HepG2 (cell line): ENCODE measurements around the gene SEC14L5. TPM values are rescaled to one million over a fixed set of nuclear protein-coding genes. Genes with fewer than 3 reads are reported as not detected.

Source experiments
- ASH2L ChIP-seq: fragments of 300-600, 200-600 bp; sonication (generic); IDR thresholded peaks from 2 replicates; pipeline ENCODE4 v1.7.0; 2017; ENCODE audit warnings: low read depth, mild to moderate bottlenecking, moderate library complexity, mixed read lengths, low read length; ENCODE audit not compliant: insufficient read length
- BHLHE40 ChIP-seq: IDR thresholded peaks from 2 replicates; pipeline ENCODE4 v1.6.1; 2011; ENCODE audit warnings: low read length, improper control_type of control experiment
- EZH2 ChIP-seq: conservative IDR thresholded peaks from 2 replicates; pipeline ENCODE4 v1.6.1; 2012; ENCODE audit warnings: mild to moderate bottlenecking, low read depth, low read length, moderate library complexity
- FLYWCH1 ChIP-seq: sonication (generic); formaldehyde crosslinking; IDR thresholded peaks from 2 replicates; pipeline ENCODE4 v1.8.1; 2023; ENCODE audit warnings: mild to moderate bottlenecking, missing genetic modification reagents
- GABPA ChIP-seq, 2 experiments: IDR thresholded peaks; 2 replicates each; pipeline ENCODE4 v1.6.1; 2011 to 2016; ENCODE audit warnings: low read depth in 2 of 2, low read length in 1 of 2, missing biosample characterization in 1 of 2, missing genetic modification characterization in 1 of 2
- HMG20B ChIP-seq: conservative IDR thresholded peaks from 2 replicates; pipeline ENCODE4 v1.6.1; 2016; ENCODE audit warnings: missing genetic modification reagents, missing compliant biosample characterization
- HNRNPH1 ChIP-seq: fragments of 200-400 bp; formaldehyde crosslinking; optimal IDR thresholded peaks from 2 replicates; pipeline ENCODE3; 2017; ENCODE audit warnings: mild to moderate bottlenecking, low read depth, low read length
- IKZF5 ChIP-seq: IDR thresholded peaks from 2 replicates; pipeline ENCODE4 v1.6.1; 2018; ENCODE audit warnings: missing genetic modification reagents, mild to moderate bottlenecking, missing compliant biosample characterization
- MAFF ChIP-seq: IDR thresholded peaks from 2 replicates; pipeline ENCODE4 v1.6.1; 2011; ENCODE audit warnings: low read depth, low read length, improper control_type of control experiment
- REL ChIP-seq: sonication (generic); formaldehyde crosslinking; conservative IDR thresholded peaks from 2 replicates; pipeline ENCODE4 v1.8.0; 2022; ENCODE audit warnings: mild to moderate bottlenecking, missing genetic modification reagents, moderate library complexity
- TRAFD1 ChIP-seq: sonication (generic); formaldehyde crosslinking; IDR thresholded peaks from 2 replicates; pipeline ENCODE4 v1.5.1; 2020; ENCODE audit warnings: missing genetic modification reagents, mild to moderate bottlenecking, borderline replicate concordance
- ZBTB20 ChIP-seq: sonication (generic); formaldehyde crosslinking; IDR thresholded peaks from 2 replicates; pipeline ENCODE4 v1.8.1; 2023; ENCODE audit warnings: missing genetic modification reagents, low read depth, mild to moderate bottlenecking, borderline replicate concordance
- ZBTB7B ChIP-seq: sonication (generic); formaldehyde crosslinking; IDR thresholded peaks from 2 replicates; pipeline ENCODE4 v1.4.0; 2020; ENCODE audit warnings: missing genetic modification reagents
- ZNF225 ChIP-seq: sonication (generic); formaldehyde crosslinking; IDR thresholded peaks from 2 replicates; pipeline ENCODE4 v1.4.0; 2020; ENCODE audit warnings: mild to moderate bottlenecking, missing genetic modification reagents
- ZNF33A ChIP-seq: sonication (generic); formaldehyde crosslinking; IDR thresholded peaks from 2 replicates; pipeline ENCODE4 v1.5.1; 2020; ENCODE audit warnings: missing genetic modification reagents, mild to moderate bottlenecking, moderate library complexity, borderline replicate concordance
- ZNF34 ChIP-seq: sonication (generic); formaldehyde crosslinking; IDR thresholded peaks from 2 replicates; pipeline ENCODE4 v1.4.0; 2020; ENCODE audit warnings: mild to moderate bottlenecking, missing genetic modification reagents, borderline replicate concordance
- polyA plus RNA-seq, 8 experiments: library from polyadenylated mRNA; depleted of rRNA in 3 of 8; stranded (reverse) in 7 of 8; unstranded in 1 of 8; fragments of >200 nt; fragmentation: Illumina TruSeq in 4 of 8; extraction: Trizol in 4 of 8; gene quantifications; 2 replicates each; pipeline versions ENCODE4 v1.2.1 to v1.2.3, GENCODE V29; 2011 to 2016; ENCODE audit warnings: low read depth in 4 of 8, missing spikeins in 1 of 8, mixed read lengths in 1 of 8; ENCODE audit not compliant: insufficient read depth in 1 of 8
- total RNA-seq, 5 experiments: library from RNA; depleted of rRNA; stranded (reverse); fragments of >200 nt; fragmentation: Illumina TruSeq; extraction: Trizol; gene quantifications; 2 replicates each; pipeline ENCODE4 v1.2.3, GENCODE V29; 2016; ENCODE audit warnings: low read depth in 1 of 5
- TF ChIP-seq, protein P1 (sequence below): sonication (generic); formaldehyde crosslinking; IDR thresholded peaks from 2 replicates; pipeline ENCODE4 v1.4.0; 2020; ENCODE audit warnings: mild to moderate bottlenecking, missing genetic modification reagents
- TF ChIP-seq, protein P2 (sequence below): sonication (generic); formaldehyde crosslinking; IDR thresholded peaks from 2 replicates; pipeline ENCODE4 v1.5.1; 2020; ENCODE audit warnings: mild to moderate bottlenecking, missing genetic modification reagents

The SEC14L5 gene
- total and polyA plus RNA-seq, 2 of the 13 experiments (the other 11 are each of a cell fraction or from before 2014, with no cell fraction given): 0.40 to 0.42 TPM

DNA sequence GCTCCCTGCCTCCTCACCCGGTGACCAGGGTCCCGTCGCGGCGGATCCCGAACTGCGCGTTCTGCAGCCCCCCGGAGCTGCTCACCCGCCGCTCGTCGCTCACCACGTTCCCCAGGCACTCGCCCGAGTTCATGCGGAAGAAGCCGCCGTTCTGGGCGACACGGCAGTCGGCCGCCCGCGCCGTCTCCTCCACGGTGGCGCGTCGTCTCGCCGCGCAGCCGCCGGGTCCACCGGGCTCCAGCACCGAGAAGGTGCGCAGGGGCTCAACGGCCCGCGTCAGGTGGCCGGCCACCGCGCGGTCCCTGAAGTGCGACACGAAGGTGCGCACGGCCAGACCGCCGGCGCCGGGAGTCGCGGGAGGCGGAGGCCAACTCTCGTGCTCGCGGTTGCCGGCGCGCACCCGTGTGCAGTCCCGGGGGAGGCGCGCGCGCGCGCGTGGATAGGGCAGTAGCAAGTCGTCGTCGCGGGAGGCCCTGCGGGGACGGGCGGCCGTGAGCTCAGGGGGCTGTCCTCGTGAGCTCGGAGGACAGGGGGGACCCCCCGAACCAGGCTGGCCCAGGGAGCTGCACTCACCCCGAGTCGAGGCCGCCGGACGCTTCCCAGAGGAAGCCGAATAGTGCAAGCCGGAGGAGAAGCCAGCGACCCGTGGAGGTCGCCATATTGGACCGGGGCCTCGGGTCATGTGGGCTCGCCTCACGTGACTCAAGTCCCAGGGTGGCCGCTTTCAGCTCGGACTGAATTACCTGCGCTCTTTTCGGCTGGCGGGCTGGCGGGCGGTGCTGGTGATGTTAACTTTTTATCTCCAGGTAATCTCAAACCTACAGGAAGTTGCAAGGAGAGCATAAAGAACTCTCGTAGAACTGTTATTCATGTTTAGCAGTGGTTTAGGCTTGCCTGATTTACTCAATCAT lies 75.4 kb downstream of the SEC14L5 start, which contains the start of gene NAGPA (continued):
- TF ChIP-seq FLYWCH1 (CRISPR knock-in tag): 0 out of 2 replicates have a peak, but pooled peaks have one; percentile 65
- no peak for TF ChIP-seq ZNF33A (CRISPR knock-in tag)
- TF ChIP-seq ZNF225 (CRISPR knock-in tag): peak; percentile 99
- TF ChIP-seq TRAFD1 (CRISPR knock-in tag): no peak
- TF ChIP-seq IKZF5: peak; percentile 97; the same call in 1 of the 2 replicates
- TF ChIP-seq GABPA (IDR thresholded peaks at IDR 0.05; ENCODE audit: low read depth, low read length): no peak
- TF ChIP-seq GABPA (CRISPR knock-in tag; IDR thresholded peaks at IDR 0.05; ENCODE audit: low read depth): peak; percentile 78
- TF ChIP-seq, protein P1, sequence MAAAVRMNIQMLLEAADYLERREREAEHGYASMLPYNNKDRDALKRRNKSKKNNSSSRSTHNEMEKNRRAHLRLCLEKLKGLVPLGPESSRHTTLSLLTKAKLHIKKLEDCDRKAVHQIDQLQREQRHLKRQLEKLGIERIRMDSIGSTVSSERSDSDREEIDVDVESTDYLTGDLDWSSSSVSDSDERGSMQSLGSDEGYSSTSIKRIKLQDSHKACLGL (CRISPR knock-in tag): peak; percentile 78; the same call in 1 of the 2 replicates
- peak; percentile 86 for TF ChIP-seq ZBTB20 (CRISPR knock-in tag)
- TF ChIP-seq BHLHE40: peak; percentile 96
- 0 out of 2 replicates have a peak, but pooled peaks have one; percentile 59 for TF ChIP-seq HMG20B (CRISPR knock-in tag)
- TF ChIP-seq EZH2: no peak
- TF ChIP-seq ASH2L: peak; percentile 95
- TF ChIP-seq, protein P2, sequence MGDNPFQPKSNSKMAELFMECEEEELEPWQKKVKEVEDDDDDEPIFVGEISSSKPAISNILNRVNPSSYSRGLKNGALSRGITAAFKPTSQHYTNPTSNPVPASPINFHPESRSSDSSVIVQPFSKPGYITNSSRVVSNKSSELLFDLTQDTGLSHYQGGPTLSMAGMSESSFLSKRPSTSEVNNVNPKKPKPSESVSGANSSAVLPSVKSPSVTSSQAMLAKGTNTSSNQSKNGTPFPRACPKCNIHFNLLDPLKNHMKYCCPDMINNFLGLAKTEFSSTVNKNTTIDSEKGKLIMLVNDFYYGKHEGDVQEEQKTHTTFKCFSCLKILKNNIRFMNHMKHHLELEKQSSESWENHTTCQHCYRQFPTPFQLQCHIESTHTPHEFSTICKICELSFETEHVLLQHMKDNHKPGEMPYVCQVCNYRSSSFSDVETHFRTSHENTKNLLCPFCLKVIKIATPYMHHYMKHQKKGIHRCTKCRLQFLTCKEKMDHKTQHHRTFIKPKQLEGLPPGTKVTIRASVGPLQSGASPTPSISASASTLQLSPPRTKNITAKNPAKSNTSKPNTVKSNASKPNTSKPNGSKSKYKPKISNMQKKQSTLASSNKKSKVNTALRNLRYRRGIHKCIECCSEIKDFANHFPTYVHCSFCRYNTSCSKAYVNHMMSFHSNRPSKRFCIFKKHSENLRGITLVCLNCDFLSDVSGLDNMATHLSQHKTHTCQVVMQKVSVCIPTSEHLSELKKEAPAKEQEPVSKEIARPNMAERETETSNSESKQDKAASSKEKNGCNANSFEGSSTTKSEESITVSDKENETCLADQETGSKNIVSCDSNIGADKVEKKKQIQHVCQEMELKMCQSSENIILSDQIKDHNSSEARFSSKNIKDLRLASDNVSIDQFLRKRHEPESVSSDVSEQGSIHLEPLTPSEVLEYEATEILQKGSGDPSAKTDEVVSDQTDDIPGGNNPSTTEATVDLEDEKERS (CRISPR knock-in tag): peak; percentile 90
- TF ChIP-seq ZNF34 (CRISPR knock-in tag): no peak
- TF ChIP-seq ZBTB7B (CRISPR knock-in tag): peak; percentile 74; the same call in 1 of the 2 replicates
- TF ChIP-seq MAFF: no peak
- TF ChIP-seq HNRNPH1: no peak
- peak; percentile 84 for TF ChIP-seq REL (CRISPR knock-in tag)
